ENCODE results near the gene TNFSF10.

DNA sequence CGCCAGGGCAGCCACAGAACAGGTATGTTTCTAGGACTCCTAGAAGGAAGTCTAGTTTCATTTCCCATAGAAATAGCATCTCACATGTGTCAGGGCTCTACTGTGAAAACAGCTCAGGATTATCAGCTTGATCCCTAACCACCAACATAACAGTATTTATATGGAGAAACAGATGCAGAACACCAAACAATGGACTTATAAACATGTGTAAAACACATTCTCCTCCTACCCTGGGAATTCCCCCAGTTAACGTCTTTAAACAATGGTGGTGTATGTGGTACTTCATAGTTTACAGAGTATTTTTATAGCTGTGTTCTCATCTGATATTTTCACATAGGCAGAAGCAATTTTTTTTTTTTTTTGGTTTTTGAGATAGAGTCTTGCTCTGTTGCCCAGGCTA lies 9.7 kb downstream of the TNFSF10 start:
- TF ChIP-seq, protein P1, sequence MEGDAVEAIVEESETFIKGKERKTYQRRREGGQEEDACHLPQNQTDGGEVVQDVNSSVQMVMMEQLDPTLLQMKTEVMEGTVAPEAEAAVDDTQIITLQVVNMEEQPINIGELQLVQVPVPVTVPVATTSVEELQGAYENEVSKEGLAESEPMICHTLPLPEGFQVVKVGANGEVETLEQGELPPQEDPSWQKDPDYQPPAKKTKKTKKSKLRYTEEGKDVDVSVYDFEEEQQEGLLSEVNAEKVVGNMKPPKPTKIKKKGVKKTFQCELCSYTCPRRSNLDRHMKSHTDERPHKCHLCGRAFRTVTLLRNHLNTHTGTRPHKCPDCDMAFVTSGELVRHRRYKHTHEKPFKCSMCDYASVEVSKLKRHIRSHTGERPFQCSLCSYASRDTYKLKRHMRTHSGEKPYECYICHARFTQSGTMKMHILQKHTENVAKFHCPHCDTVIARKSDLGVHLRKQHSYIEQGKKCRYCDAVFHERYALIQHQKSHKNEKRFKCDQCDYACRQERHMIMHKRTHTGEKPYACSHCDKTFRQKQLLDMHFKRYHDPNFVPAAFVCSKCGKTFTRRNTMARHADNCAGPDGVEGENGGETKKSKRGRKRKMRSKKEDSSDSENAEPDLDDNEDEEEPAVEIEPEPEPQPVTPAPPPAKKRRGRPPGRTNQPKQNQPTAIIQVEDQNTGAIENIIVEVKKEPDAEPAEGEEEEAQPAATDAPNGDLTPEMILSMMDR (IDR thresholded peaks at IDR 0.05; ENCODE audit: insufficient read depth, low read length, poor library complexity, severe bottlenecking) = no peak
- TF ChIP-seq EZH2phosphoT487 (conservative IDR thresholded peaks at IDR 0.05; ENCODE audit: low read length) = no peak

All from SU-DHL-6 (cell line).